ENCODE data around the gene CYB5R2.
"Not testable (repeated sequence)": the region's sequence is repeated elsewhere in the genome, so short reads cannot be mapped to it uniquely, and the experiment has no call there.

The CYB5R2 gene

GRCh38 chr11:7668464-7668863 is 4.8 kb downstream of the CYB5R2 start:
- DNase-seq: no peak

- DNase-seq: no peak
Measured at GRCh38 chr11:7667460-7667859, 5.8 kb downstream of the CYB5R2 start.

GRCh38 chr11:7666292-7666866 is 6.9 kb downstream of the CYB5R2 start:
- DNase-seq: no peak

- peak; percentile 81 for DNase-seq
Measured at GRCh38 chr11:7665473-7666291, 7.6 kb downstream of the CYB5R2 start.

DNA sequence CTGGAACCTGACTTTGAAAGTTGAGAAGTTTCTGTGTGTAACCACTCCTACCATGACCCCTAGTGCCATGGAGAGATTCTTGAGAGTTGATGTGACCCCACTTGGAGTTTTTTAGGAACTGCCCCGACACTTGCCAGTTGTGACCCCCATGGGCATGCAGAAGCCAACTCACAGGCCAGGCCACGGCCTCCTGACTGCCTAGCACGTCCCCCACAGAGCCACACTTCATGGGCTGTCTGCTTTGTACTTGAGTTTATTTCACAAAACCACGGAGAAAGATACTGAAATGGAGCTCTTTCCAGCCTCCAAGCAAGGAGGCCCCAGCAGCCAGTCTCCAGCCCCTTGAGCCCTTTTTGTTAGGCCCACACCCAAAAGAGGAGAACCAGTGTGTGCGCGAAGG is 8.4 kb downstream of the CYB5R2 start:
- no peak for DNase-seq

- DNase-seq: not testable (repeated sequence)
Measured at GRCh38 chr11:7663531-7663930, 9.8 kb downstream of the CYB5R2 start.

GRCh38 chr11:7657306-7658025 is 15.8 kb downstream of the CYB5R2 start:
- peak; percentile 52 for DNase-seq

DNA sequence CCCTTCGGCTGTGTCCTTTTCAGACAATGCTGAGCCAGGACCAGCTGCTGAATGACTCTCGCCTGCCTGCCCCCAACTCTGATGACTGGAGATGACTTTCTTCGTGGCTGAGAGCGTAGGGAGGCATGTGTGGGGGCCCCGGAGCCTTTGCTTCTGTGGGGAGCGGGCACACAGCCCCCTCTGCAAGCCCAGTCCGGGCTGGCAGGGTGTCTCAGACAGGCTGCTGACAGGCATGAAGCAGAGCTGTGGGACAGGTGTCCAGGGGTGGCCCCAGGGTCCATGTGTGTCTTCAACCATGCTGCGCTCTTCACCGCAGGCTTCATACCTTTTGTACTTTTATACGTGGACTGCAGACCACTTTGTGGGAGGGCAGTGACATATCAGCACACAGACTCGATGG is 16.6 kb downstream of the CYB5R2 start:
- no peak for DNase-seq

DNA sequence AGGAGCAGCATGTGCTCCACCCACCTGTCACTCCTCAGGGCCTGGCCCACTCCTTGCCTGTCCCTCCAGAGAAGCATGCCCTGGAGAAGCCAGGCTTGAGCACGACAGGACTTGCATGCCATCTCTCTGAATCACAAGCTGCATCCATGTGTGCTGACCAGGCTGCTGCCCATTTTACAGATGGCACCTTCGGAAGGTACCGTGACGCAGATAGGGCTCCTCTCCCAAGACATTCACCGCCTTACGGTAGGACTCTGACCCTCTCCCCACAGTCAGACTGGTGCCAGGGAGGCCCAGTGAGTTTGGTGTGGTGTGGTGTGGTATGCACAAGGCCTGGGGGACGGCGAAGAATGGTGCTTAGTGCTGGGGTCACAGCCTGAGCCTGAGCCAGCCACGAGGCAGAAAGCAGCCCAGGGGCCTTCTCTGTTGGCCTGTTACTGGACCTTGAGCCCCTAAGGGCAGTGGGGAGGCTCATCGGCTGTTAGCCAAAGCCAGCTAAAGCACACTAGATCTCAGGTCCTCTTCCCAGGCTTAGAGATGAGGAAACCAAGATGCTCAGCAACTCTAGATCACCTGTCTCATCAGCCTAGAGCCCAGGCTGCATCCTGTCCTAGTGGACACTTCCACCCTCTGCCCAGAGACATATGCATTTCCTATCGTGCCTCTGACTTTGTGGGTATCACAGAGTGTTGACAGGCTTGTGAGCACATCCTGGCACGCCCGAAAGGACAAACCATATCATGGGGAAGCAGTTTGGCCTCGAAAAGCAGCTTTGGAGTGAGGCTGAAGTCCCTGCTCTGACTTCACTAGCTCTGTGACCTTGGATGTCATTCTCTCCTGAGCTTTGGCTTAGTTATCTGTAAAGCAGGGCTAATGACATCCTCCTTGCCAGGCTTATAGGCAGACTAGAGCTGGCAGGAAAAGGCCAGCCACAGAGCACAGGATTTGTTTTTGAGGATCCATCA is 17.8 kb downstream of the CYB5R2 start:
- no peak for DNase-seq

DNA sequence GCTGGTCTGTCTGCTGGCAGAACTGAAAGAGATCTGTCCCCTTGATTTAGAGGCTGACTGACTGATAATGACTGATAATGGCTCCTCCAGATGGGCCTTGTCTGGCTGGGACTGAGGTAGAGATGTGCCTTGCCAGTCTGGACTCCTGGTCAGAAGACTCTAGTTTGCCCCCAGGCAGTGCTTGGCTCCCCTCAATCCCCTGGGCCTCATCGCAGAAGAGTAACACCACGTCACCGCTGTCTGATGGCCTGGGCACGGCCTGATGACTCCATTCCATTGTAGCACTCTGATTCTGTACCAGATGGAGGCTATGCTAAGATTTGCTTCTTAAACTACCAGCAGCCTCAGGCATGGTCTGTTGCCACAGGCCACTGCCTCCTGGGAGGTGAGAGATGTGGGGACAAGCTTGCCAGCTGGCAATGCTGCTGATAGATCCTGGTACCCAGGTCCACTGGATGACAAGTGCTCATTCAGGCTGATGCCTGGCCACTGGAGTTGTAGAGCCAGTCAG is 19.1 kb downstream of the CYB5R2 start:
- no peak for DNase-seq

- DNase-seq: no peak
Measured at GRCh38 chr11:7651700-7652099, 21.6 kb downstream of the CYB5R2 start.

DNA sequence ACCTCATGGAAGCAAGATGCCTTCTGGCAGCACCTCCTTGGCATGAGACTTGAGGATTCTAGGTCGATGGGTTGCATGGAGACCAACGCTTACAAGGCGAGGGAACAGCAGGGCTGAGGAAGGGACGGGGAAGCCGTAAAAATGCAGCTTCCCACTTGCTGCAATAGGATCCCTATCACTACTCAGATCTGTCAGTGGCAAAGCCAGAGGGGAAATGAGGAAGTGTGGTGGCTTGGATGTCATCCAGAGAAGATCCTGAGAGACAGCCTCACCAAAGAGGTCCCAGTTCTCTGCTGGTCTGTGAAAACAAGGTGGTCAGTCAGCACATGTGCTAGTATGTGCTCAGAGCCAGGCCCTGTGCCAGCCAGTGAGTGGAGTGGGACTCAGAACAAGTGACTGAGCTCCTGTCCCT is 22.2 kb downstream of the CYB5R2 start:
- no peak for DNase-seq

- DNase-seq: no peak
Measured at GRCh38 chr11:7648264-7648663, 25.0 kb downstream of the CYB5R2 start.

DNA sequence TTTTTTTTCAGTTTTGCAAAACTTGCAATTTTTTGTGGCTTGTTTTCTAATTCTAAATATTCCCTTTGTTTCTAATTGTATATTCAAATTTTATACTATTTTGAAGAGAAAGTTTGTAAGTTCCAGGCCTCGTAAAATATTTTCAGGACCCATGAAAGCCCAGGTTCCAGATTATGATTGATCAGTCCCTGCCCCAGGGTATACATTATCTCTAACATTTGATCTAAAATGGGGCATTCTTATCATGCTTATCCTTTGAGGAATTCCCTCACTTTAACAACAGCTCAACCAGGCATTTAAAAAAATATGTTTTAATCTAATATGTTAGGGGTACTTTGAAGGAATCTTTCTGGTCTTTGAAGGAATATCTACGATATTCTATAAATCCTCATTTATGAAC is 26.4 kb downstream of the CYB5R2 start:
- no peak for DNase-seq

DNA sequence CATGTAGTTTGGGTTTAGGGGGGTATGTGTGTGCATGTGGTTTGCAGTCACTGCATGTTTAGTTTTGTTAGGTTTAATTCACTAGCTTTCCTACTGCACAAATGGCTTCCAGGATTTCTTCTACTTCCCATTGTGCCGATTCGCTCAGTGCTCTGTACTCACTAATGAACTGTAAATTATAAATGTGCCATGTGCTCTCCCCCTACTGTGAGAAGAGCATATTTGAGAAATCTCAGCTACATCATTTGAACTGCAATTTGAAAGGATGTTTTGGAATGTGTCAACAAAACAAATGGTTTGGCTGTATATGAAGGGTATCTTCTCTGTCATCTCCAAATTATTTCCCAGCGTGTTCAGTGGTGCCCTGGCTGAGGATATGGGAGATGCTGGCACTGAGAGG is 28.1 kb downstream of the CYB5R2 start:
- DNase-seq: no peak

GRCh38 chr11:7643314-7643713 is 30.0 kb downstream of the CYB5R2 start:
- no peak for DNase-seq

GRCh38 chr11:7642747-7643146 is 30.6 kb downstream of the CYB5R2 start:
- no peak for DNase-seq

DNA sequence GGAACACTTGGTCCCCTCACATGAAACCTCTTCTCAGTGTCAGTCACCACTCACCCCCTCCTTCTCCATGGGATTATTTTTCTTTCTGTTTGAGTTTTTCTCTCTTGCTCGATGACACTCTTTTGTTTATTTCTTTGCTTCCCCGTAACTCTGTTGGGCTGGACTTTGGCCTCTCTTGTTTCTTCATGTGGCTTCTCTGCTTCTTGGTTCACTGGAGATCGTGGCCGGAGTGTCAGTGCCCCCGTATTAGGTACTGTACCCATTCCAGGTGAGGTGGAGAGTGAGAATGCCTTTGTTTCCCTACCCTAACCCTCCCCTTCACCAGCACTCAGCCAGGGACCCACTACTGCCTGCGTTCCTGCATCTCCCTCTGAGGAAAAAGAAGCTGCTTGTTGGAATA is 32.5 kb downstream of the CYB5R2 start:
- no peak for DNase-seq

- DNase-seq: no peak
Measured at GRCh38 chr11:7639643-7640025, 33.7 kb downstream of the CYB5R2 start.

GRCh38 chr11:7638710-7639642 is 34.3 kb downstream of the CYB5R2 start:
- DNase-seq: no peak

GRCh38 chr11:7637447-7638157 is 35.7 kb downstream of the CYB5R2 start:
- DNase-seq: peak; percentile 58

Data from right hindlimb (tissue), 1 donor.